AG09309 (cell line): ENCODE data around the gene KLHL29.

Experiments used
- DNase-seq: peaks from one replicate; pipeline ENCODE4 v3.0.0-alpha.2; 2010; ENCODE audit warnings: low read depth
- H3K4me3 ChIP-seq: 2 replicates; pipeline ENCODE4 v1.5.1; 2011; ENCODE audit warnings: mild to moderate bottlenecking, low read depth, low read length, moderate library complexity; ENCODE audit not compliant: control insufficient read depth
- CTCF ChIP-seq: IDR thresholded peaks from 2 replicates; pipeline ENCODE4 v1.5.1; 2011; ENCODE audit warnings: mild to moderate bottlenecking, low read depth, low read length, inconsistent platforms; ENCODE audit not compliant: insufficient read depth, control insufficient read depth; ENCODE audit errors: missing control alignments

The KLHL29 gene

GRCh38 chr2:23429036-23429435, 44.1 kb downstream of the KLHL29 start:
- TF ChIP-seq CTCF: no peak
- no peak overlapping the region for H3K4me3 ChIP-seq
- no peak for DNase-seq

GRCh38 chr2:23430263-23430662, 45.3 kb downstream of the KLHL29 start:
- H3K4me3 ChIP-seq: no peak overlapping the region
- no peak for DNase-seq
- no peak for TF ChIP-seq CTCF

- DNase-seq: no peak
- no peak overlapping the region for H3K4me3 ChIP-seq
- no peak for TF ChIP-seq CTCF
Observed at GRCh38 chr2:23432531-23432930, 47.6 kb downstream of the KLHL29 start.

GRCh38 chr2:23433282-23433681, 48.3 kb downstream of the KLHL29 start:
- TF ChIP-seq CTCF: no peak
- H3K4me3 ChIP-seq: no peak overlapping the region
- no peak for DNase-seq

GRCh38 chr2:23434721-23435121, 49.7 kb downstream of the KLHL29 start:
- no peak for TF ChIP-seq CTCF
- H3K4me3 ChIP-seq: no peak overlapping the region
- no peak for DNase-seq

GRCh38 chr2:23435250-23436035, 50.5 kb downstream of the KLHL29 start:
- DNase-seq: no peak
- H3K4me3 ChIP-seq: no peak overlapping the region
- TF ChIP-seq CTCF: no peak
